Prostate gland (tissue), 2 donors: ENCODE measurements around the gene USP40. TPM values are rescaled to one million over a fixed set of nuclear protein-coding genes. Genes with fewer than 3 reads are reported as not detected.

Experiments
- DNase-seq: peaks from one replicate; pipeline ENCODE4 v3.0.0-alpha.2; 2019; ENCODE audit warnings: low spot score
- H3K27ac ChIP-seq, 2 donors: fragments of 200-600 bp; sonication (generic); 2 replicates each; pipeline ENCODE4 v1.5.1; 2017 to 2019
- H3K27me3 ChIP-seq: fragments of 200-600 bp; sonication (generic); replicated peaks from 2 replicates; pipeline ENCODE4 v1.5.1; 2019; ENCODE audit not compliant: insufficient read depth
- H3K36me3 ChIP-seq, 2 donors: fragments of 200-600 bp; sonication (generic); 1 replicate in 1 of 2; 2 replicates in 1 of 2; pipeline versions ENCODE4 v1.5.1 to v1.8.1; 2017 to 2019
- H3K4me1 ChIP-seq: fragments of 200-600 bp; sonication (generic); replicated peaks from 2 replicates; pipeline ENCODE4 v1.5.1; 2019
- H3K4me3 ChIP-seq, 2 donors: fragments of 200-600 bp; sonication (generic); 2 replicates each; pipeline ENCODE4 v1.5.1; 2017 to 2019
- H3K9me3 ChIP-seq: fragments of 200-600 bp; sonication (generic); 2 replicates; pipeline ENCODE4 v1.5.1; 2017
- POLR2A ChIP-seq: fragments of 450-650 bp; IDR thresholded peaks from one replicate; pipeline ENCODE4 v1.6.1; 2016; ENCODE audit warnings: antibody characterized with exemption, mild to moderate bottlenecking
- POLR2AphosphoS5 ChIP-seq: sonication (generic); formaldehyde crosslinking; IDR thresholded peaks from one replicate; pipeline ENCODE4 v1.6.1; 2017; ENCODE audit warnings: antibody characterized with exemption
- WGBS: methylation state at CpG from one replicate; pipeline ENCODE4 v1.1.5; 2018; 5-methylcytosine and 5-hydroxymethylcytosine counted together
- intact Hi-C: fragments of 100-400 bp; cut with DNase I; formaldehyde crosslinking; loops from one replicate; pipeline ENCODE4 v1.14.2; 2022
- total RNA-seq, 2 donors: library from RNA; depleted of rRNA; stranded (reverse); fragments of >200 nt; gene quantifications; one replicate each; pipeline ENCODE4 v1.1.0, GENCODE V29; 2016
- TF ChIP-seq, protein P1 (sequence below), 4 experiments: fragments of 200-600 bp in 2 of 4; fragments of 450-650 bp in 2 of 4; sonication (generic) in 2 of 4; IDR thresholded peaks; 1 replicate in 3 of 4; 2 replicates in 1 of 4; pipeline ENCODE4 v1.5.1; 2016 to 2019; ENCODE audit warnings: antibody characterized with exemption in 4 of 4, mild to moderate bottlenecking in 2 of 4, moderate library complexity in 2 of 4

USP40 gene
- total RNA-seq, 2 donors from 2014 or later: 45.1 to 50.2 TPM

DNA sequence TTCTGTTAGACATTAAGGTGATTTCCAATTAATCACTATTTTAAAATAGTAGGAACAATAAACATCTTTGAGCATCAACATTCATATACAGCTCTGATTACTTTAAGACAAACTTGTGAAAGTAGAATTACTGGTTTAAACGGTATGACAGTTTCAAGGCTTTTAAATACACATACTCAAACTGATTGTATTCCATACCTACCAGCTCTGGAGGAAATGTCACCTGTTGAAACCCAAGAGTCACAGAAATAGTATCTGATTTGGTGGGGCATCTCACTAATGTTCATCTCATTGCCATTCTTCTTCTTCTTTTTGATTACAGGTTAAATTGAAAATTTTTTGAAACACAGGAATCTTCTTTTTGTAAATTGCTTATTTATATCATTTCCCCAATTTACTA, 36.2 kb downstream of the USP40 start:
- intact Hi-C loops: no loop called here
- Histone ChIP-seq H3K27me3 (no peaks in the 10 kb centered on the region), H3K4me3 (no peak overlapping the region), H3K9me3 (no peaks in the 10 kb centered on the region), H3K27ac (no peak overlapping the region), H3K36me3 (no peaks in the 10 kb centered on the region), H3K4me1 (peaks cover 1% of the 10 kb centered on the region)
- 38% methylated on average over 1 of the region's 1 CpG for WGBS
- TF ChIP-seq, protein P1, sequence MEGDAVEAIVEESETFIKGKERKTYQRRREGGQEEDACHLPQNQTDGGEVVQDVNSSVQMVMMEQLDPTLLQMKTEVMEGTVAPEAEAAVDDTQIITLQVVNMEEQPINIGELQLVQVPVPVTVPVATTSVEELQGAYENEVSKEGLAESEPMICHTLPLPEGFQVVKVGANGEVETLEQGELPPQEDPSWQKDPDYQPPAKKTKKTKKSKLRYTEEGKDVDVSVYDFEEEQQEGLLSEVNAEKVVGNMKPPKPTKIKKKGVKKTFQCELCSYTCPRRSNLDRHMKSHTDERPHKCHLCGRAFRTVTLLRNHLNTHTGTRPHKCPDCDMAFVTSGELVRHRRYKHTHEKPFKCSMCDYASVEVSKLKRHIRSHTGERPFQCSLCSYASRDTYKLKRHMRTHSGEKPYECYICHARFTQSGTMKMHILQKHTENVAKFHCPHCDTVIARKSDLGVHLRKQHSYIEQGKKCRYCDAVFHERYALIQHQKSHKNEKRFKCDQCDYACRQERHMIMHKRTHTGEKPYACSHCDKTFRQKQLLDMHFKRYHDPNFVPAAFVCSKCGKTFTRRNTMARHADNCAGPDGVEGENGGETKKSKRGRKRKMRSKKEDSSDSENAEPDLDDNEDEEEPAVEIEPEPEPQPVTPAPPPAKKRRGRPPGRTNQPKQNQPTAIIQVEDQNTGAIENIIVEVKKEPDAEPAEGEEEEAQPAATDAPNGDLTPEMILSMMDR (IDR thresholded peaks at IDR 0.05): no peak
- TF ChIP-seq POLR2A: no peak
- no peak for TF ChIP-seq POLR2AphosphoS5
- no peak for DNase-seq

DNA sequence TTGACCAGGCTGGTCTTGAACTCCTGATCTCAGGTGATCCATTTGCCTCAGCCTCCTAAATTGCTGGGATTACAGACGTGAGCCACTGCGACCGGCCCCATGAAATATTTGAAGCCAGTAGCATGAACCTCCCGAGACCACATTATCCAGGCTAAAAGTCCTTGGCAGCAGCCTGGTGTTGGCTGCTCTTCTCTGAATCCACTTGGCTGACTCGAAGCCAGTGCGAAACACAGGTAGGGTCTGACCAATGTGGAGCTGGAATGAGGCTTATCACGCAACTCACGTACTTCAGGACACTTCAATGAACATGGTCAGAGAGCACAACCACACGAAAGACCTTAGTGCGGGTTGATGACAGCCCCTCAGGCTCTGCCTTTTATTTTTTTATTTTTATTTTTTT, 38.4 kb downstream of the USP40 start:
- Histone ChIP-seq H3K9me3 (no peaks in the 10 kb centered on the region), H3K4me1 (no peaks in the 10 kb centered on the region), H3K36me3 (no peaks in the 10 kb centered on the region), H3K27me3 (no peaks in the 10 kb centered on the region), H3K27ac (no peak overlapping the region), H3K4me3 (no peak overlapping the region)
- intact Hi-C loops: no loop called here
- no peak for DNase-seq
- TF ChIP-seq POLR2A (no peak), POLR2AphosphoS5 (no peak)
- TF ChIP-seq, protein P1 (IDR thresholded peaks at IDR 0.05): no peak
- 95% methylated on average over 10 of the region's 10 CpGs for WGBS

DNA sequence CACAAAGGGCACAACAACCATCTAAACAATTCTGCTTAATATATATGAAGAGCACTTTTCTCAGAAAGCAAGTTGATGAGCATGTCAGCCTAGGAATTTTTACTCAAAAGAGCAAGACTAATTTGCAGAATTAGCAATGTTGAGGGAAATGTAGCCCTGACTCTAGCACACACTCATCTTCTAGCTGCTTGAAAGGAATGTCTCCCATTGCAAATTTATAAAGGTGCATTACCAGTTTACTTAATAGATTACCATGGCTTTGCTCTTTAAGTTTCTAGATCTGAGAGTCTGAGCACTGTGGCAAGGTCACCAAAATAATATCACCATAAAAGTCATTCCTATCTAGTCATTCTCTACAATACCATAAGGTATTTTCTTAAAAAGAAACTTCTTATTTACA, 40.8 kb downstream of the USP40 start:
- DNase-seq: no peak
- Histone ChIP-seq H3K4me3 (no peak overlapping the region), H3K27me3 (no peaks in the 10 kb centered on the region), H3K27ac (no peak overlapping the region), H3K36me3 (no peaks in the 10 kb centered on the region), H3K4me1 (no peaks in the 10 kb centered on the region), H3K9me3 (no peaks in the 10 kb centered on the region)
- TF ChIP-seq, protein P1 (IDR thresholded peaks at IDR 0.05): no peak
- TF ChIP-seq POLR2A: no peak
- no peak for TF ChIP-seq POLR2AphosphoS5
- intact Hi-C loops: no loop called here

DNA sequence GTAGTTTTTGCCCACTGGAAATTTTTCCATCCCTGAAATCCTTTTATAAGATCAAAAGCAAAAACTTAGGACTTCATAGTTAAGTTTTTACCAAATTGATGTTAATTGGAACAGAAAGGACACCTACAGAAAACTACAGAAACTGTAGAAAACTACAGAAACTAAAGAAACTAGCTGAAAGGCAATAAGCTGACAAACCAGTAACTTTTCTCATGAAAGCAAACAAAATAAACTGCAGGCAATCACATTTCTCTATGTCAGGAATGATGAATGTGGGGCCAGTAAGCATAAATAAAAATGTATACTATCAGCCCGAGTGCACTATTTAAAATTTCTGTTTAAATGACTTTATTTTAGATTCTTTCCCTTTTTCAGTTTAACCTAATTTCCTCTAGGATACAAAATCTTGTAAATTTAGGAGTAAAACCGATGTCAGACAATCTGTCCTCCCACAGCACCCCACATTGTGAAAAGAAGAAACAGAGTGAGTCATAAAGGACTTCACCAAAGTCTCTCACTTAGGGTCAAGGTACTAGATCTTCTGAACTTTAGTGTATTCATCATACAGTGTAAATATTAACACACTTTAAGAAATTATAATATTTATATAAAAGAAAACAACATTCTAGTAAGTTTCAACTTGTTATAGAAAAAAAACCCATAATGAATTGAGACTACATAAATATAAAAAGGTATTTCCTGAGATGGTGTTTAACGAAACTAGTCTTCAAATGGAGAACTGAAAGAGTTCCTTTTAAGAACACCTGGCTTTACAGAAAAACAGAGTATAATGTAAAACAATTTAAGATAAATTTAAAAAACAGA, 46.6 kb downstream of the USP40 start:
- H3K4me1 ChIP-seq: no peaks in the 10 kb centered on the region
- intact Hi-C loops: no loop called here
- no peaks in the 10 kb centered on the region for H3K27me3 ChIP-seq
- WGBS: 65% methylated on average over 3 of the region's 3 CpGs
- TF ChIP-seq POLR2A (no peak), POLR2AphosphoS5 (no peak)
- TF ChIP-seq, protein P1 (IDR thresholded peaks at IDR 0.05): no peak
- no peaks in the 10 kb centered on the region for H3K36me3 ChIP-seq
- no peak overlapping the region for H3K4me3 ChIP-seq
- DNase-seq: no peak
- H3K9me3 ChIP-seq: no peaks in the 10 kb centered on the region
- no peak overlapping the region for H3K27ac ChIP-seq
